ENCODE measurements around the gene PTGIS. TPM values are rescaled to one million over a fixed set of nuclear protein-coding genes. Genes with fewer than 3 reads are reported as not detected.
"Not testable (repeated sequence)": the region's sequence is repeated elsewhere in the genome, so short reads cannot be mapped to it uniquely, and the experiment has no call there.

PTGIS gene
- total RNA-seq: 100 to 1,000 TPM in 1 of 2 donors, 10 to 100 TPM in 1; 45.2 to 124 TPM
- long read RNA-seq, full-length matches to known transcripts: 5 of 25 reads
- long read RNA-seq, partial matches to known transcripts: 11 of 25 reads
- long read RNA-seq, other reads (novel, unspliced or antisense): 9 of 25 reads

- intact Hi-C loops (cut with DNase I): no loop called here
- DNase-seq: peak; percentile 64
These were observed at the start of gene PTGIS for GRCh38 chr20:49567421-49568277. Gene PTGIS, minus strand, starts transcription at chr20:49568137. Its CDS starts 21 bp downstream, at chr20:49568116.

GRCh38 chr20:49617394-49617793, 49.5 kb upstream of the PTGIS start:
- not testable (repeated sequence) for DNase-seq, ATAC-seq
- intact Hi-C loops (cut with DNase I): loop anchor here (10.0 kb wide), 2 partner anchors 187 to 197 kb away; partner anchors contain the start of gene SLC9A8 (in 1 of the 2)

More at GRCh38 chr20:49567421-49568277, at the start of gene PTGIS:
- peak; percentile 72 to 75 for ATAC-seq

- intact Hi-C loops (cut with DNase I): loop anchor here (10.0 kb wide), 2 partner anchors 188 to 198 kb away; partner anchors contain the start of gene SLC9A8 (in 1 of the 2)
- ATAC-seq: no peak
- DNase-seq: no peak
These were observed 48.4 kb upstream of the PTGIS start for GRCh38 chr20:49616154-49617007.

GRCh38 chr20:49615401-49616153, 47.6 kb upstream of the PTGIS start:
- peak; percentile 57 for DNase-seq
- peak; percentile 32 to 88 for ATAC-seq
- intact Hi-C loops (cut with DNase I): loop anchor here (10.0 kb wide), 2 partner anchors 189 to 199 kb away; partner anchors contain the start of gene SLC9A8 (in 1 of the 2)

DNA sequence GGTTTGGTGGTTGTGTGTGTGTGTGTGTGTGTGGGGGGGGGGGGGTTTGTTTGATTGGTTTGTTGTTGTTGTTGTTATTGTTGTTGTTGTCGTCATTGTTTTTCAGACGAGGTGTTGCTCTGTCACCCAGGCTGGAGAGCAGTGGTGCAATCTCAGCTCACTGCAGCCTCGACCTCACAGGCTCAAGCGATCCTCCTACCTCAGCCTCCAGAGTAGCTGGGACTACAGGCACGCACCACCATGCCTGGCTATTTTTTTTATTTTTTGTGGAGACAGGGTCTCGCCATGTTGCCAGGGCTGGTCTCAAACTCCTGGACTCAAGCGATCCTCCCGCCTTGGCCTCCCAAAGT, 47.1 kb upstream of the PTGIS start:
- not testable (repeated sequence) for ATAC-seq, DNase-seq
- intact Hi-C loops (cut with DNase I): loop anchor here (10.0 kb wide), 2 partner anchors 190 to 200 kb away; partner anchors contain the start of gene SLC9A8 (in 1 of the 2)

DNA sequence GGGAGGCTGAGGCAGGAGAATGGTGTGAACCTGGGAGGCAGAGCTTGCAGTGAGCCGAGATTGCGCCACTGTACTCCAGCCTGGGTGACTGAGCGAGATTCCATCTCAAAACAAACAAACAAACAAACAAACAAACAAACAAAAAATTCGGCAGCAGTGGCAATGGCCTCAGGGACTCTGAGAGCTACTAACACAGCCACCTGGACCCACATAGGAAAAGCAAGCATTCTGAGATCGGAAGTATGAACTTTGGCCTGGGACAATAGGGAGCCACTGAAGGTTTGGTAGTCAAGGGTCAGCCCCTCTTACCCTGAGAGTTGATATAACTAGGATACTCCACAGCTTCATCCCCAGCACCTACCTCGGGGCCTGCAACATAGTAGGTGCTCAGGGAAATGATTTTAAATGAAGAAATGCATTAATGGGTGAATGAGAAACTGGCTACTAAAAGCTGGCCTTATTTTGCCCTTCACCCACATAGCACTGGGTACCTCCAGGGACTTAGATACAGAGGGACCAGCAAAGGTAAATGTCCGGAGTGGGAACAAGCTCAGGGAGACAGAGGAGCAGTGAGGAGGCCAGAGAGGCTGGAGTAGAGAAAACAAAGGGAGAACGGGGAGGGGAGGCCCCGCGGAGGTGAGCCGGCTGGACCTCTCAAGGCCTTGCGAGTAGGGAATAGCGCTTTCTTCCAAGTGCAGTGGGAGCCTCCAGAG, 46.6 kb upstream of the PTGIS start:
- DNase-seq (no peak), ATAC-seq (no peak)
- intact Hi-C loops (cut with DNase I): loop anchor here (10.0 kb wide), 2 partner anchors 190 to 200 kb away; partner anchors contain the start of gene SLC9A8 (in 1 of the 2)

DNA sequence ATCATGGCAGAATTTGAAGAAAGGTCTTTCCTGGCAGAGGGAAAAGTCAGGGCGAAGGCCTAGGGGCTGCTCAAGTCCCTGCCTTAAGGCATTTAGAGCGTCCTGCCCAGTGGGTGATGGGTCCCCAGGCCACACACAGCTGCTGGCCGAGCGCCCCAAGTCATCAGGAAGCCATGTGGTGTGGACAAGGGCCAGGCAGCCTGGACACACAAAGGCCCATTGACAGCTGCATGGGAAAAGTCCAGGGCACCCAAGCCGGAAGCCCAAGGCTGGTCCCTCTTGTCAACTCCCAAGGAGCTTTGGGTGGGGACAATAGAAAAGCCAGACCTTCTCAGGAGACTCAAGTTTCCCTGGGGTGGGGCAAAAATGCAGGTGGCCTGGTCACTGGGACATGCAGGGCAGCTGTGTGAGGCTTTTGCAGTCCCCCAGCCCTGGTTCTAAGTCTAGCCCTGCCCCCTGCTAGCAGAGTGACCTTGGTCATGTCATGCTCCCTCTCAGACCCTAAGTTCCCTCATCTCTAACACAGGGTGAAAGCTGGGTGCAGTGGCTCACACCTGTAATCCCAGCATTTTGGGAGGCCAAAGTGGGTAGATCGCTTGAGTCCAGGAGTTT, 44.3 kb upstream of the PTGIS start:
- ATAC-seq (peak; percentile 2 to 70), DNase-seq (peak; percentile 46)

GRCh38 chr20:49611539-49612126, 43.7 kb upstream of the PTGIS start:
- intact Hi-C loops (cut with DNase I): loop anchor here (1.0 to 10.0 kb wide), 4 partner anchors 193 to 317 kb away; partner anchors contain the start of gene SLC9A8 (in 1 of the 2)
- ATAC-seq, DNase-seq: not testable (repeated sequence)

More for the DNA sequence above, 44.3 kb upstream of the PTGIS start:
- intact Hi-C loops (cut with DNase I): loop anchor here (1.0 to 10.0 kb wide), 3 partner anchors 193 to 234 kb away; partner anchors contain the start of gene SLC9A8 (in 1 of the 2)

- DNase-seq (peak; percentile 78), ATAC-seq (peak; percentile 73 to 81)
- intact Hi-C loops (cut with DNase I): loop anchor here (2.0 to 10.0 kb wide), 3 partner anchors 194 to 318 kb away; partner anchors contain the start of gene SLC9A8 (in 1 of the 2)
These were observed 43.0 kb upstream of the PTGIS start for GRCh38 chr20:49610691-49611538.

DNA sequence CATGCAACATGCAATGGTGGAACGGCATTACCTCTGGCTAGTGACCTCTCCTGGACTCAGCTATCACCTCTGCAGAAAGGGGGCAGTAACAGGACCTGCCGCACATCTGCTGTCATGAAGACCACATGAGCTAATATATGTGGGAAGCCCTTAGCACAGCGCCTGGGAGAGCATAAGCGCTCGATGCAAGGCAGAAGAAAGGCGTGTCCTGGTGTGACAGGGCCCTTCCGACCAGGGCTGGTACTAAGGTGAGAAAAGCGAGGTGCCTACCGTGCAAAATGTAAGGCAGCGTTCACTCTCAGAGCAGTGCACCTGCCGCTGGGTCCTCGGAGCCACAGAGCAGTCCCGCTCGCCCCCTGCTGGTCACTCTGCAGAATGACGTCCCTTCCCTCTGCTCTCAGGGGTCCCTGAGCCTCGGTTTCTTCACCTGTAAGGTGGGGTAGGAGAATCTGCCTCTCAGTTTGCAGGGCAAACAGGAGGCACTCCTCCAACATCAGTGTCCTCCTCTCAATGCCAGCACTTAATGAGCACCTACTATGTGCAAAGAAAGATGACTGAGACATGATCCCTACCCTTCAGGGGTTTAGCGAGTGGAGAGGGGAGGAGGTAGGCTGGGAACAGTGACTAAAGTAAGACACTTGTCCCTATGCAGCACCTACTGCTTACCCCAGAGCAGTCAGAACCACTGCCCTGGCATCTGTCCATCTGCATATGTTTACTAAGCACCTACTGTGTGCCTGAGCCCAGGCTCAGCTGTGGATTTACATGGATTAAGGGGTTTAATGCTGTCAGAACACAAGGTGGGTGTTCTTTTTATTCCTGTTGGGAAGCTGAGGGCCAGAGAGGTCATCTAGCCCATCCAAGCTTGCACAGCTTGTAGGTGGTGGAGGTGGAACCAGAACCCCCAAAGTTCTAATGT, 41.1 kb upstream of the PTGIS start:
- peak; percentile 60 to 66 for ATAC-seq
- peak; percentile 67 for DNase-seq
- intact Hi-C loops (cut with DNase I): loop anchor here (2.0 to 5.0 kb wide), 3 partner anchors 66 to 277 kb away; no protein-coding TSS in a partner anchor

DNA sequence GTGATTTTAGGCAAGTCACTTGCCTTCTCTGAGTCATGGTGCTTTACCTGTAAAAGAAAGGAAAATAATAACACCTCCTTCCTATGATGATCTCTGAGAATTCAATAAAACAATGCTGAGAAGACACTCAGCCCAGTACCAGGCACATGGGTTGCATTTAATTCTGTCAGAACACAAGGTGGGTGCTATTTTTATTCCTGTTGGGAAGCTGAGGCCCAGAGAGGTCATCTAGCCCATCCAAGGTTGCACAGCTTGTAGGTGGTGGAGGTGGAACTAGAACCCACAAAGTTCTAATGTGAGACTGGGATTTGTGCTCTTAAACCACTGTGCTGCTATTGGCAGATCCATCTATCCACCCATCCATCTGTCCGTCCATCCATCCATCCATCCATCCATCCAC, 39.6 kb upstream of the PTGIS start:
- intact Hi-C loops (cut with DNase I): loop anchor here (5.0 kb wide), 2 partner anchors 65 to 275 kb away; no protein-coding TSS in a partner anchor
- DNase-seq (peak; percentile 4), ATAC-seq (no peak)

- intact Hi-C loops (cut with DNase I): no loop called here
- DNase-seq (peak; percentile 52), ATAC-seq (peak; percentile 59 to 61)
These were observed 35.3 kb upstream of the PTGIS start for GRCh38 chr20:49603209-49603627.

DNA sequence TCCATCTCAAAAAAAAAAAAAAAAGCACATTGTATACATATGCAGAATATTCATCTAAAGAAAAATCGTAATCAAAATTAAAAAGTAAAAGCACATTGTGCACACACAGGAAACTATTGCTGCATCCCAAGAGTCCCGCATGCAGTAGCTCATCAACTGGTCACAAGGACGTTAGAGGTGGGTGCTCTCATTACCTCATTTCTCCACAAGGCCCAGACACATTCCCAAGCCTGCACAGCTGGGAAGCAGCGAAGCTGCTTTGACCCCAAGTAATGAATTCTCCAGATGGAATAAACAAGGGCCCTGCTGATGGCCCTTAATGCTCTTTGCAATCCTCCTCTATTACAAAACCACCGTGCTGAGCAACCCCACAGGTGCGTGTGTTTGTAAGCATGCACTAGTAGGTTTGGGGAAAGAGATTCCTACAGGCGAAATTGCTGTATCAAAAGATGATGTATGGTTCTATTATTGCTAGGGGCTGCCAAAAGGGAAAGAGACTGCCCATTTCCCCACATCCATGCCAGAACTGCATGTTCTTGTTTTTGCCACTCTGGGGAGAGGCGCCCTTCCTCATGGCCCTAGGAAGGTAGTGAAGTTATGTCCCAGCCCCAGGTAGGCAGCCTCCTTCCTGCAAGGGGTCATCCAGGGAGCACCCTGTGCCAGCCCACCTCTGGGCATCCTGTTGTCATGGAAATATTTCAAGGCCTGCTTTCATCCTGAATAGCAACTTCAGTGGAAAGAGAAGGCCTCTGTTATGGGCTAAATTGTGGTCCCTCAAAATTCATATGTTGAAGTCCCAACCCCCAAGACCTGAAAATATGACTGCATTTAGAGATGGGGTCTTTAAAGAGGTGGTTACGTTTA, 34.6 kb upstream of the PTGIS start:
- ATAC-seq (no peak), DNase-seq (no peak)
- intact Hi-C loops (cut with DNase I): no loop called here
